ENCODE data around the gene PDZD2.

Gene PDZD2

DNA sequence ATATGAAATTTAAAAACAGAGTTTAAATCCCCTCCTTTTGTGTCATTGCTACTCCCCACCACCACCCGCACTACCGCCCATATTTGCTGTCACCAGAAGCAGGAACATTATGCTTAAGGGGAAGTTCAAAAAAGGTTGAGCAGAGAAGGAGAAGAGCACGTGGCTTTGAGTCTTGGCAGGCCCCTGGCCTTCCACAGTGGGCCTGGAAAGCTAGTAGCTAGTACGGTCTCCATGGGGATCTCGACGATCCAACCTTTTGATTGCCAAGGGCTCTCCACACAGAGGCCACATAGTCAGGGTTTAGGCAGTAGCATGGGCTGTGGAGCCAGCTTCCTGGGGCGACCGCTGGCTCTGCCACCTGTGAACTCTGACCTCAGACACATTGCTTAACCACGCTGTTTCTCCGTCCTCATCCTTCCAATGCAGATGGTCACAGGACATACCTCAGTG, 445.1 kb downstream of the PDZD2 start:
- DNase-seq (ENCODE audit: low spot score): no peak
- TF ChIP-seq, protein P1, sequence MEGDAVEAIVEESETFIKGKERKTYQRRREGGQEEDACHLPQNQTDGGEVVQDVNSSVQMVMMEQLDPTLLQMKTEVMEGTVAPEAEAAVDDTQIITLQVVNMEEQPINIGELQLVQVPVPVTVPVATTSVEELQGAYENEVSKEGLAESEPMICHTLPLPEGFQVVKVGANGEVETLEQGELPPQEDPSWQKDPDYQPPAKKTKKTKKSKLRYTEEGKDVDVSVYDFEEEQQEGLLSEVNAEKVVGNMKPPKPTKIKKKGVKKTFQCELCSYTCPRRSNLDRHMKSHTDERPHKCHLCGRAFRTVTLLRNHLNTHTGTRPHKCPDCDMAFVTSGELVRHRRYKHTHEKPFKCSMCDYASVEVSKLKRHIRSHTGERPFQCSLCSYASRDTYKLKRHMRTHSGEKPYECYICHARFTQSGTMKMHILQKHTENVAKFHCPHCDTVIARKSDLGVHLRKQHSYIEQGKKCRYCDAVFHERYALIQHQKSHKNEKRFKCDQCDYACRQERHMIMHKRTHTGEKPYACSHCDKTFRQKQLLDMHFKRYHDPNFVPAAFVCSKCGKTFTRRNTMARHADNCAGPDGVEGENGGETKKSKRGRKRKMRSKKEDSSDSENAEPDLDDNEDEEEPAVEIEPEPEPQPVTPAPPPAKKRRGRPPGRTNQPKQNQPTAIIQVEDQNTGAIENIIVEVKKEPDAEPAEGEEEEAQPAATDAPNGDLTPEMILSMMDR (IDR thresholded peaks at IDR 0.05; ENCODE audit: extremely low read depth, insufficient read depth, missing control alignments): no peak
- in situ Hi-C loops (cut with MboI; ENCODE audit: low pct_unique_long_range_greater_than_20kb, low sequenced_read_pairs, unreplicated experiment): loop anchor here (25.0 kb wide), 2 partner anchors 272 to 497 kb away; no protein-coding TSS in a partner anchor

DNA sequence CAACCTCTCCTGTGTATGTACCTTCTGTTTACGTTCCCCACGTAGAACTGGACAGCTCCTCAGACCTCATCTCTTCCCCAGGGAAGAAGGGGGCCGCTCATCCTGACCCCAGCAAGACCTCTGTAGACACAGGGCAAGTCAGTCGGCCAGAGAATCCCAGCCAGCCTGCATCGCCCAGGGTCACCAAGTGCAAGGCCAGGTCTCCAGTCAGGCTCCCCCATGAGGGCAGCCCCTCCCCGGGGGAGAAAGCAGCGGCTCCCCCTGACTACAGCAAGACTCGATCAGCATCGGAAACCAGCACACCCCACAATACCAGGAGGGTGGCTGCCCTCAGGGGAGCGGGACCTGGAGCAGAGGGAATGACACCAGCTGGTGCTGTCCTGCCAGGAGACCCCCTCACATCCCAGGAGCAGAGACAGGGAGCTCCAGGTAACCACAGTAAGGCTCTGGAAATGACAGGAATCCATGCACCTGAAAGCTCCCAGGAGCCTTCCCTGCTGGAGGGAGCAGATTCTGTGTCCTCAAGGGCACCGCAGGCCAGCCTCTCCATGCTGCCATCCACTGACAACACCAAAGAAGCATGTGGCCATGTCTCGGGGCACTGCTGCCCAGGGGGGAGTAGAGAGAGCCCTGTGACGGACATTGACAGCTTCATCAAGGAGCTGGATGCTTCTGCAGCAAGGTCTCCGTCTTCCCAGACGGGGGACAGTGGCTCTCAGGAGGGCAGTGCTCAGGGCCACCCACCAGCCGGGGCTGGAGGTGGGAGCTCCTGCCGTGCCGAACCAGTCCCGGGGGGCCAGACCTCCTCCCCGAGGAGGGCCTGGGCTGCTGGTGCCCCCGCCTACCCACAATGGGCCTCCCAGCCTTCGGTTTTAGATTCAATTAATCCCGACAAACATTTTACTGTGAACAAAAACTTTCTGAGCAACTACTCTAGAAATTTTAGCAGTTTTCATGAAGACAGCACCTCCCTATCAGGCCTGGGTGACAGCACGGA, 448.5 kb downstream of the PDZD2 start:
- DNase-seq (ENCODE audit: low spot score): no peak
- TF ChIP-seq, protein P1 (IDR thresholded peaks at IDR 0.05; ENCODE audit: extremely low read depth, insufficient read depth, missing control alignments): no peak
- in situ Hi-C loops (cut with MboI; ENCODE audit: low pct_unique_long_range_greater_than_20kb, low sequenced_read_pairs, unreplicated experiment): loop anchor here (25.0 kb wide), 2 partner anchors 275 to 500 kb away; no protein-coding TSS in a partner anchor

DNA sequence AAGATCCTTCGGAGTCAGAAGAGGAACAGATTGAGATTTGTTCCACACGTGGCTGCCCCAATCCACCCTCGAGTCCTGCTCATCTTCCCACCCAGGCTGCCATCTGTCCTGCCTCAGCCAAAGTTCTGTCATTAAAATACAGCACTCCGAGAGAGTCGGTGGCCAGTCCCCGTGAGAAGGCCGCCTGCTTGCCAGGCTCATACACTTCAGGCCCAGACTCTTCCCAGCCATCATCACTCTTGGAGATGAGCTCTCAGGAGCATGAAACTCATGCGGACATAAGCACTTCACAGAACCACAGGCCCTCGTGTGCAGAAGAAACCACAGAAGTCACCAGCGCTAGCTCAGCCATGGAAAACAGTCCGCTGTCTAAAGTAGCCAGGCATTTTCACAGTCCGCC, 449.3 kb downstream of the PDZD2 start:
- no peak for DNase-seq (ENCODE audit: low spot score)
- in situ Hi-C loops (cut with MboI; ENCODE audit: low pct_unique_long_range_greater_than_20kb, low sequenced_read_pairs, unreplicated experiment): loop anchor here (25.0 kb wide), 2 partner anchors 276 to 501 kb away; no protein-coding TSS in a partner anchor
- TF ChIP-seq, protein P1 (IDR thresholded peaks at IDR 0.05; ENCODE audit: extremely low read depth, insufficient read depth, missing control alignments): no peak

DNA sequence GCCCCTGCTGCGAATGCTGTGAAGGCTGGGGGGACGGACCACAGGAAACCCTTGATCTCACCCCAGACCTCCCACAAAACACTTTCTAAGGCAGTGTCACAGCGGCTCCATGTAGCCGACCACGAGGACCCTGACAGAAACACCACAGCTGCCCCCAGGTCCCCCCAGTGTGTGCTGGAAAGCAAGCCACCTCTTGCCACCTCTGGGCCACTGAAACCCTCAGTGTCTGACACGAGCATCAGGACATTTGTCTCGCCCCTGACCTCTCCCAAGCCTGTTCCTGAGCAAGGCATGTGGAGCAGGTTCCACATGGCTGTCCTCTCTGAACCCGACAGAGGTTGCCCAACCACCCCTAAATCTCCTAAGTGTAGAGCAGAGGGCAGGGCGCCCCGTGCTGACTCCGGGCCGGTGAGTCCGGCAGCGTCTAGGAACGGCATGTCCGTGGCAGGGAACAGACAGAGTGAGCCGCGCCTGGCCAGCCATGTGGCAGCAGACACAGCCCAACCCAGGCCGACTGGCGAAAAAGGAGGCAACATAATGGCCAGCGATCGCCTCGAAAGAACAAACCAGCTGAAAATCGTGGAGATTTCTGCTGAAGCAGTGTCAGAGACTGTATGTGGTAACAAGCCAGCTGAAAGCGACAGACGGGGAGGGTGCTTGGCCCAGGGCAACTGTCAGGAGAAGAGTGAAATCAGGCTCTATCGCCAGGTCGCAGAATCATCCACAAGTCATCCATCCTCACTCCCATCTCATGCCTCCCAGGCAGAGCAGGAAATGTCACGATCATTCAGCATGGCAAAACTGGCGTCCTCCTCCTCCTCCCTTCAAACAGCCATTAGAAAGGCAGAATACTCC, 450.4 kb downstream of the PDZD2 start:
- TF ChIP-seq, protein P1 (IDR thresholded peaks at IDR 0.05; ENCODE audit: extremely low read depth, insufficient read depth, missing control alignments): no peak
- DNase-seq (ENCODE audit: low spot score): no peak
- in situ Hi-C loops (cut with MboI; ENCODE audit: low pct_unique_long_range_greater_than_20kb, low sequenced_read_pairs, unreplicated experiment): loop anchor here (25.0 kb wide), 2 partner anchors 277 to 502 kb away; no protein-coding TSS in a partner anchor

DNA sequence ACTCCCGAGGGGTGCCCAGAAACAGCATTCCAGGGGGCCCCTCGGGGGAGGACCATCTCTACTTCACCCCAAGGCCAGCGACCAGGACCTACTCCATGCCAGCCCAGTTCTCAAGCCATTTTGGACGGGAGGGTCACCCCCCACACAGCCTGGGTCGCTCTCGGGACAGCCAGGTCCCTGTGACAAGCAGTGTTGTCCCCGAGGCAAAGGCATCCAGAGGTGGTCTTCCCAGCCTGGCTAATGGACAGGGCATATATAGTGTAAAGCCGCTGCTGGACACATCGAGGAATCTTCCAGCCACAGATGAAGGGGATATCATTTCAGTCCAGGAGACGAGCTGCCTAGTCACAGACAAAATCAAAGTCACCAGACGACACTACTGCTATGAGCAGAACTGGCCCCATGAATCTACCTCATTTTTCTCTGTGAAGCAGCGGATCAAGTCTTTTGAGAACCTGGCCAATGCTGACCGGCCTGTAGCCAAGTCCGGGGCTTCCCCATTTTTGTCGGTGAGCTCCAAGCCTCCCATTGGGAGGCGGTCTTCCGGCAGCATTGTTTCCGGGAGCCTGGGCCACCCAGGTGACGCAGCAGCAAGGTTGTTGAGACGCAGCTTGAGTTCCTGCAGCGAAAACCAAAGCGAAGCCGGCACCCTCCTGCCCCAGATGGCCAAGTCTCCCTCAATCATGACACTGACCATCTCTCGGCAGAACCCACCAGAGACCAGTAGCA, 451.3 kb downstream of the PDZD2 start:
- TF ChIP-seq, protein P1 (IDR thresholded peaks at IDR 0.05; ENCODE audit: extremely low read depth, insufficient read depth, missing control alignments): no peak
- no peak for DNase-seq (ENCODE audit: low spot score)
- in situ Hi-C loops (cut with MboI; ENCODE audit: low pct_unique_long_range_greater_than_20kb, low sequenced_read_pairs, unreplicated experiment): loop anchor here (25.0 kb wide), 2 partner anchors 278 to 503 kb away; no protein-coding TSS in a partner anchor

All from GM13977 (cell line).